GM19193 (cell line): Measurements from ENCODE around the gene SLC15A5.

Experiments
- POLR2A ChIP-seq: IDR thresholded peaks from 4 replicates; pipeline ENCODE4 v1.6.1; 2011; ENCODE audit not compliant: insufficient read depth, insufficient read length; ENCODE audit errors: extremely low read depth

SLC15A5 gene

GRCh38 chr12:16168078-16168477, 109.4 kb downstream of the SLC15A5 start:
- TF ChIP-seq POLR2A = no peak

- TF ChIP-seq POLR2A = no peak
Observed at GRCh38 chr12:16166563-16167470, 110.7 kb downstream of the SLC15A5 start.

GRCh38 chr12:16165506-16165905, 112.0 kb downstream of the SLC15A5 start:
- no peak for TF ChIP-seq POLR2A

- no peak for TF ChIP-seq POLR2A
Observed at GRCh38 chr12:16163901-16164300, 113.6 kb downstream of the SLC15A5 start.

GRCh38 chr12:16163146-16163545, 114.3 kb downstream of the SLC15A5 start:
- TF ChIP-seq POLR2A = no peak

- no peak for TF ChIP-seq POLR2A
Observed at GRCh38 chr12:16159571-16159970, 117.9 kb downstream of the SLC15A5 start.

- no peak for TF ChIP-seq POLR2A
Observed at GRCh38 chr12:16158050-16158449, 119.4 kb downstream of the SLC15A5 start.

GRCh38 chr12:16155938-16156337, 121.5 kb downstream of the SLC15A5 start:
- TF ChIP-seq POLR2A = no peak

- no peak for TF ChIP-seq POLR2A
Observed at GRCh38 chr12:16154990-16155389, 122.5 kb downstream of the SLC15A5 start.

GRCh38 chr12:16152885-16153673, 124.4 kb downstream of the SLC15A5 start:
- TF ChIP-seq POLR2A = no peak

GRCh38 chr12:16150276-16150675, 127.2 kb downstream of the SLC15A5 start:
- TF ChIP-seq POLR2A = no peak

GRCh38 chr12:16148938-16149337, 128.5 kb downstream of the SLC15A5 start:
- TF ChIP-seq POLR2A = no peak
